ENCODE results near the gene UFSP1. TPM values are rescaled to one million over a fixed set of nuclear protein-coding genes. Genes with fewer than 3 reads are reported as not detected.

UFSP1 gene
- total RNA-seq, 2 donors from 2014 or later = 0.77 to 2.4 TPM

GRCh38 chr7:100899432-100899831 lies 9.9 kb upstream of the UFSP1 start:
- Mint-ChIP-seq H3K9me3 (no peaks in the 10 kb centered on the region), H3K36me3 (peaks cover 0 to 6% of the 10 kb centered on the region in 2 donors), H3K27ac (no peak overlapping the region)
- no peak for DNase-seq (ENCODE audit: low spot score in 2 of 2)
- no peak for ATAC-seq

GRCh38 chr7:100897772-100898454 lies 8.4 kb upstream of the UFSP1 start:
- no peaks in the 10 kb centered on the region for H3K9me3 Mint-ChIP-seq
- no peak overlapping the region for H3K27ac Mint-ChIP-seq
- DNase-seq (ENCODE audit: low spot score in 2 of 2) (no peak), ATAC-seq (no peak)
- H3K36me3 Mint-ChIP-seq = peaks cover 0 to 6% of the 10 kb centered on the region in 2 donors

- DNase-seq (ENCODE audit: low spot score in 2 of 2) (peak in 1 of 2 donors; percentile 76), ATAC-seq (peak; percentile 60)
- Mint-ChIP-seq H3K27ac (no peak overlapping the region), H3K9me3 (no peaks in the 10 kb centered on the region), H3K36me3 (peaks cover 0 to 6% of the 10 kb centered on the region in 2 donors)
These were observed 7.5 kb upstream of the UFSP1 start for GRCh38 chr7:100896732-100897608.

- peak in 1 of 2 donors; percentile 11 for ATAC-seq
These were observed 6.6 kb upstream of the UFSP1 start for GRCh38 chr7:100895956-100896731.

GRCh38 chr7:100895701-100895955 lies 6.1 kb upstream of the UFSP1 start, which contains the start of gene ACHE:
Gene ACHE, minus strand, starts transcription at chr7:100895888. Its CDS starts 1,656 bp downstream, at chr7:100894232.
- H3K27ac Mint-ChIP-seq = no peak within 1 kb of the TSS
- DNase-seq (ENCODE audit: low spot score in 2 of 2) = no peak
- H3K36me3 Mint-ChIP-seq = peaks cover 0 to 6% of the 10 kb centered on the region in 2 donors
- peak in 1 of 2 donors; percentile 26 for ATAC-seq
- H3K9me3 Mint-ChIP-seq = no peaks in the 10 kb centered on the region

More at GRCh38 chr7:100895956-100896731, 6.6 kb upstream of the UFSP1 start:
- no peak overlapping the region for H3K27ac Mint-ChIP-seq
- no peak for DNase-seq (ENCODE audit: low spot score in 2 of 2)
- H3K9me3 Mint-ChIP-seq = no peaks in the 10 kb centered on the region
- peaks cover 0 to 6% of the 10 kb centered on the region in 2 donors for H3K36me3 Mint-ChIP-seq

GRCh38 chr7:100894860-100895700 lies 5.6 kb upstream of the UFSP1 start:
- H3K9me3 Mint-ChIP-seq = no peaks in the 10 kb centered on the region
- DNase-seq (ENCODE audit: low spot score in 2 of 2) (peak in 1 of 2 donors; percentile 78), ATAC-seq (peak in 1 of 2 donors; percentile 23)
- H3K27ac Mint-ChIP-seq = no peak overlapping the region
- peaks cover 0 to 6% of the 10 kb centered on the region in 2 donors for H3K36me3 Mint-ChIP-seq

- DNase-seq (ENCODE audit: low spot score in 2 of 2) = no peak
- no peak for ATAC-seq
- H3K9me3 Mint-ChIP-seq = no peaks in the 10 kb centered on the region
- H3K27ac Mint-ChIP-seq = no peak overlapping the region
- peaks cover 0 to 6% of the 10 kb centered on the region in 2 donors for H3K36me3 Mint-ChIP-seq
These were observed 4.6 kb upstream of the UFSP1 start for GRCh38 chr7:100893910-100894721.

- no peak for ATAC-seq
- peaks cover 0 to 6% of the 10 kb centered on the region in 2 donors for H3K36me3 Mint-ChIP-seq
- DNase-seq (ENCODE audit: low spot score in 2 of 2) = no peak
- no peak overlapping the region for H3K27ac Mint-ChIP-seq
- H3K9me3 Mint-ChIP-seq = no peaks in the 10 kb centered on the region
These were observed 3.9 kb upstream of the UFSP1 start for GRCh38 chr7:100893318-100893895.

GRCh38 chr7:100892364-100893317 lies 3.1 kb upstream of the UFSP1 start:
- DNase-seq (ENCODE audit: low spot score in 2 of 2) = no peak
- H3K27ac Mint-ChIP-seq = no peak overlapping the region

GRCh38 chr7:100891568-100892247 lies 2.2 kb upstream of the UFSP1 start:
- ATAC-seq (no peak), DNase-seq (ENCODE audit: low spot score in 2 of 2) (no peak)
- Mint-ChIP-seq H3K27ac (peak overlapping the region in 1 of 2 donors; percentile 39), H3K36me3 (peaks cover 12 to 23% of the 10 kb centered on the region in 2 donors), H3K9me3 (no peaks in the 10 kb centered on the region)

More at GRCh38 chr7:100892364-100893317, 3.1 kb upstream of the UFSP1 start:
- H3K9me3 Mint-ChIP-seq = no peaks in the 10 kb centered on the region
- H3K36me3 Mint-ChIP-seq = peaks cover 4 to 14% of the 10 kb centered on the region in 2 donors
- no peak for ATAC-seq

- ATAC-seq (no peak), DNase-seq (ENCODE audit: low spot score in 2 of 2) (no peak)
- Mint-ChIP-seq H3K27ac (peak overlapping the region; percentile 51 to 65), H3K36me3 (peaks cover 12 to 26% of the 10 kb centered on the region in 2 donors), H3K9me3 (no peaks in the 10 kb centered on the region)
These were observed 1.4 kb upstream of the UFSP1 start for GRCh38 chr7:100890653-100891567.

GRCh38 chr7:100888291-100888987 lies 1.1 kb downstream of the UFSP1 start:
- ATAC-seq (no peak), DNase-seq (ENCODE audit: low spot score in 2 of 2) (no peak)
- Mint-ChIP-seq H3K27ac (peak overlapping the region; percentile 52 to 73), H3K36me3 (peaks cover 12 to 45% of the 10 kb centered on the region in 2 donors), H3K9me3 (no peaks in the 10 kb centered on the region)
